NCI-H748 (cell line): Measurements from ENCODE around the gene TLE7.

Source experiments
- DNase-seq: peaks from one replicate; lab custom pipeline; 2025; ENCODE audit not compliant: unreplicated experiment; lab: John Stamatoyannopoulos, UW

The TLE7 gene

GRCh38 chr16:71414038-71414437 lies 27.8 kb downstream of the TLE7 start:
- DNase-seq = no peak

DNA sequence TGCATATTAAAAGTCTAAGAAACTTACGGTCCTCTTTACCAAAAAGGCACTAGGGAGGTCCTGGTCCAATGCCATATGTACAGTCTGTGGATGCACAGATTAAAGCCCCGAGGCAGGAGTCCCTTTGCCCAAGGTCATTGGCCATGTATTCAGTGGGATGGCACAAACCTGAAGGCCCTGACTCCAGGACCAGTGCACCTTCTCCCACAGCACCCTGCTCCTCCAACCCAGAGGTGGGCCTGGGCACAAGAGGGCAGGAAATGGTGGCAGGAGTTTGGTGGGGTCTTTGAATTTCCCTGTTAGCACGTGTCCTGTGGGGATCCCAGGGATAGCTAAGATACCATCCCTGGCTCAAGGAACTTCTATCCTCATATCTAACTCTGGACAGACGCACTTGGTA lies 28.5 kb downstream of the TLE7 start:
- DNase-seq = no peak

DNA sequence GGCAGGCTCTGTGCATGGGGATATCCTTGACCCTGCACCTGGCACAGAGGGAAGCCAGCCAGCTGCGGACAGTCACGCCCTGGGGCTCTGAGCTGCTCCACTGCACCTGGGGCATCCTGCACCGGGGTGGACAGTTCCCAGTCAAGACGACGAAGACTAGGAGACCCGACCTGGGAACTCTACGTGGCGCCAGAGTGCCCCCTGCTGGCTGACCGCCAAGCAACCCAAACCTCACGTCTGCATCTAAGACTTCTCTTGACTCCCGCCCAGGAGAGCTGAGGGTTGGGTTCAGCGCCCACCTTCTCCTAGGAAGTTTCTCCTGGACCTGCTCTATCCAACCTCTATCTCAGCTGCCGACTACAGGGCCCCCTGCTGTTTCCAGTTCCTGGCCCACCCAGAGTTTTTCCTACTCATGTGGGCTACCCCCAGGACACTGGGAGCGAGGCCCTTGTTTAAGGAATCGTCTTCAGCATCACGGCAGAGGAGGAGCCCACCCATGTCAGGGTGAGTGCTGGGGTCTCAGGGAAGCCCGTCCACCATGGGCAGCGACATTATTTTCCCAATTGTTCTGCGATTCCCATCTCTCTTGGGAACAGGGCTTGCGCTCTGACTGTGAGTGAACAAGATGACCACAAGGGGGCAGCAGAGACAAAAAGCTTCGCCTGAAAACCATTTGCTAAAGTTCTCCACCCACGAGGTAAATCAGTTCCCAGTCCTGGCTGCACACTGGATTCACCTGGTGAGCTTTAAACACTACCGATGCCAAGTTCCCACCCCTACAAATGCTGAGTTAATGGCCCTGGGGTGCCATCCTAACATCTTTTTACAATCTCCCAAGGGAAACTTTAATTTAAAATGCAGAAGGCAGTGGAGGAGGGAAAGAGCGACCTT lies 29.3 kb downstream of the TLE7 start:
- peak; percentile 65 for DNase-seq

DNA sequence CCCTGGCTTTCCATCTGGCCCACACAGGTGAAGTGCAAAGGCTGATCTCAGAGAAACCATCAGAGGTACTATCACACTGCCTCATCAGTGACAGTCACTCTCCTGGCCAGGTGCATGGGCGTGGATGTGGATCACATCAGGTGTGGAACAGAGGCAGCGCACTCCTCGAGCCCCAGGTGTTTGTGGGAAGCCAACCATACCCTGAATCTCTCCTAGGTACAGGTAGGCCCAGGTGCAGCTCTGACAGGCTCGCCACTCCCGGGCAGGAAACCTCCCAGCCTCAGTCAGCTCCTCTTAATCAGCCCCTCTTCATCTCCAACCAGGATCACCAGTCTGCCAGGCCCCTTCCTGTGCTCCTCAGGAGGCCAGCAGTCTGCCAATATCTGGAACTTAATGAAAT lies 31.7 kb downstream of the TLE7 start:
- DNase-seq = no peak

- no peak for DNase-seq
Measured at GRCh38 chr16:71409011-71409775, 32.7 kb downstream of the TLE7 start.

- DNase-seq = no peak
Measured at GRCh38 chr16:71408536-71408935, 33.3 kb downstream of the TLE7 start.

DNA sequence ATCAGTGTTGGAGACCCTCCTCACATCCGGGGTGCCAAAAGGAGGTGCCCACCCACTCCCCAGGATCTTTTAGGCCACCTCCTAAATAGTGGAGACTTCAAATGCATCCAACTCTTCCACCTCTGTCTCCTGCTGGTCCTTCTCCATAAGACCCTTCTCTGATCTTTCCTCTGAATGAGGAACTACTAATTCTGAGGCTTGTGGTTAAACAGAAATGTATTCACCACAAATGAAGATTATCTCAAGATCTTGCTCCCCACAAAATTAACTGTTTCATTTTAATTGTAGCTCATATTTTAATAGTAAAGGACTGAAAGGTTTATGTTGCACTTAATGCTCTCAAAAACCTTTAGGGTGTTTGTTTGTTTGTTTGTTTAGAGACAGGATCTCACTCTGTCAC lies 34.1 kb downstream of the TLE7 start:
- no peak for DNase-seq

DNA sequence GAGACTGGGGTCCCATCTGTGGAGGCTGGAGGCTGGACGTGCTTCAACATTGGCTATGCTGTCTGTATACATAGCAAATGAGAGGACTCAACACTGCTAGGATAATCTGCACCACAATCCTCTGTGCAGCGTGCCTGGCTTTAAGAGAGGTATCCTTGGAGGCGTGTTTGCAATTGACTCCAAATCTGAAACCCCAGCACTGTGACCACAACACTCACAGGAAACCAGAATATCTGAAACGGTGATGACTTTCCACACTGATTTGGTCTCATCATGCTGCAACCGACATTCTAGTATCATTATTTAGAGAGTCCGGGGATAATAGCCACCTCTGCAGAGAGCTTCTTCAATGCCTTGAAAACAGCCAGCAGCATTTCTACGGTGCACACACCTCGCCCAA lies 35.1 kb downstream of the TLE7 start:
- DNase-seq = no peak

DNA sequence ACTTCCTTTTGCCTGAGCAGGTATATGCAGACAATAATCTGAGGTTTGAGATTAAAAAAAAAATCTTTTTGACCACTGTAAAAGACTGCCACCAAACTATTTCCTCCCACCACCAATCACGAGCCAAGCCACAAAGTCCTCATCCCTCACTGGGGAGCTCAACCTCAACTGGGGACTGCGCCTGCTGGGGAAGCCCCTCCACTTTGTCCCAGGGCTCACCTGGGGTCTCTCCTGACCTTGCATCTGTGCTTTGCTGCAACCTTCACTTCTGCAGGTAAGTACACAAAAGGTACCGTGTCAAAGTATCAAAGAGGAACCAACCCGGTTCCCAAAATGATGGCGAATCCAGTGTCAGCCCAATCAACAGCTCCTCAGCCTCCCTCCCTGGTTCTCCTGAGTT lies 35.5 kb downstream of the TLE7 start:
- no peak for DNase-seq

DNA sequence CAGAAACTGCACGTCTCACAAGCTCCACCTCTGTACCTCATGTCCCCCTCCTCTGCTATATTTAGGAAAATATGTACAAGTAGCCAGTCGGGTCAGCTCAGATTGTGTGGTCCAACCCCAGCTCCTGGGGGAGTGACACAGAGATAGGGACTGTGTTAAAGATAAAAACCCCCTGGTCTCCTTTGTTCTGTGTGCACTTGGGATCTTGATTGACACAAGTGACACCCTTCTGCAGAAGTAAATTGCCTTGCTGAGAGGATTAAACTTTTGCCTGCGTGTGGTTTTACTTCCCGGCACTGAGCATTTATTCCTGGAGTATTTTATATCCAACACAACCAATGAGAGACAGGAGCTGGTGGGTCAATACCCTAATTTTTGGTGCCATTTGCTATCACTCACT lies 37.5 kb downstream of the TLE7 start:
- DNase-seq = no peak

DNA sequence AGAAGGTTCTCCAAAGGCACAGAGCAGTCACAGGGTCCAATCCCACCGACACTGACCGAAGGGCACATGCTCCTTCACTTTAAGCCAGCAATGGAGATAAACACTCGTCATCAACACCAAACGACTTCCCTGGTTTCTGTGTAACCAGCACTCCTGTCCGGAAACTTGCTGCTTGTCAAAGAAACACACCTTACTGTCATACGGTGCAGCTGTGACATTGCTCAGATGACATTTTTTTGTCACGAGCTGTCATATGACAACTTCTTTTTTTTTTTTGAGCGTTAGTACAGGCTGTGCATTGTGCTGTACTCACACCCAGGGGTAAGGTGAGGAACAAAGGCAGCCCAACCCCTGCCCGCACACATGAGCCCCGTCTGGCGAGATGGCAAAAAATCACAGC lies 39.2 kb downstream of the TLE7 start:
- DNase-seq = no peak

- DNase-seq = no peak
Measured at GRCh38 chr16:71402007-71402406, 39.8 kb downstream of the TLE7 start.

GRCh38 chr16:71399801-71400563 lies 41.9 kb downstream of the TLE7 start:
- DNase-seq = no peak

GRCh38 chr16:71396594-71396993 lies 45.3 kb downstream of the TLE7 start:
- no peak for DNase-seq

GRCh38 chr16:71389330-71389729 lies 52.5 kb downstream of the TLE7 start:
- DNase-seq = no peak

GRCh38 chr16:71387045-71387871 lies 54.6 kb downstream of the TLE7 start:
- no peak for DNase-seq

DNA sequence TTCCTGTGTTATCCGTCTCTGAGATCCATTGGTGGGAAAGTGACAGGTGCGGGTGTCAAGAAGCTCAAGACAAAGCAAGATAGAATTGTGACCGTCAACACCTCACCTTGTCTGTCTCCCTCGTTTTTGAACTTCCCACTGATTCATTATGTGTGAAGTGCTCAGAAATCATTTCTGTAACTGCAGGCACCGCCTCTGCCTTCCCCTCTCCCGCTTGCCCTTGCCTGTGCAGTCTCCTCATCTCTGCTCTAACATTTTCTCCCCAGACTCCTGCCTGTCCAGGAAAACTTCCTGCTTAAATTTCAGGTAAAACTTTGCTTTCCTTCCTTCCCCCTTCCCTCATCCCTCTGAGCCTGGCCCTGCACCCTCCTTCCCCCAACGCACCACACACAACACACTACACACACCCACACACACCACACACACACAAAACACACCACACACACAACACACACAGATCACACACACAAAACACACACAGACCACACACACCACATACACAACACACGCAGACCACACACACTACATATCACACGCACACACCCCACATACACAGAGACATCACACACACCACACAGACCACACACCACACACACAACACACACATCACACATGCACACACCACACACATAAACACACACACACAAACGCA lies 57.7 kb downstream of the TLE7 start:
- no peak for DNase-seq

GRCh38 chr16:71383054-71383773 lies 58.6 kb downstream of the TLE7 start:
- DNase-seq = peak; percentile 39

DNA sequence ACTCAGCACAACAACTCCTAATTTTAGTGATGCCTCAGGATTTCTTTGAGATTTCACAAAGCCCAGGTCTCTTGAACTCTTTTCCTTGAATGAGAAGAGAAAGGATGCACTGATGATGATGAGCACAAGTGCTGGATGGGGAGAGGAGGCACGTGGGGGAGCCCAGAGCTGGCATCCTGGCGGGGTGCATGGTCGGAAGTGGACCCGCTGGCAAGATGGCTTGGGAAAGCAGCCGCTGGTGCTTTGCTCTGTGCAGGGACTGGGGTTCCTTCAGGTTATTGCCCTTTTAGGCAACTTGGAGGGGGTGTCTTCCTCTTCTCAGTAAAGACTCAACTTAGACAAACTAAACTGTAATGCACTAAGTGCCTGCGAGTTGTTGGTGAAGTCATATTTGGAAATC lies 61.0 kb downstream of the TLE7 start:
- DNase-seq = no peak
